Karpas-422 (cell line): ENCODE data around the gene CDIP1. TPM values are rescaled to one million over a fixed set of nuclear protein-coding genes. Genes with fewer than 3 reads are reported as not detected.
A peak's percentile ranks its signal among the peaks of the same experiment; 100 is the strongest.

Source experiments
- DNase-seq: peaks from one replicate; pipeline ENCODE4 v3.0.0-alpha.2; 2015
- H2AFZ ChIP-seq: fragments of 200-600 bp; sonication (generic); 2 replicates; pipeline ENCODE4 v1.6.1; 2014; ENCODE audit warnings: antibody characterized with exemption, low read length, mixed read lengths
- H3K27ac ChIP-seq: fragments of 200-600 bp; sonication (generic); 2 replicates; pipeline ENCODE4 v1.5.1; 2014; ENCODE audit warnings: mild to moderate bottlenecking, low read length, moderate library complexity
- H3K27me3 ChIP-seq: fragments of 200-600 bp; sonication (generic); 2 replicates; pipeline ENCODE4 v1.6.1; 2014; ENCODE audit warnings: low read length, mixed read lengths
- H3K36me3 ChIP-seq: fragments of 200-600 bp; sonication (generic); 2 replicates; pipeline ENCODE4 v1.6.1; 2014; ENCODE audit warnings: low read length, mixed read lengths; ENCODE audit not compliant: insufficient read depth
- H3K4me1 ChIP-seq: fragments of 200-600 bp; sonication (generic); 2 replicates; pipeline ENCODE4 v1.6.1; 2014; ENCODE audit warnings: mild to moderate bottlenecking, low read length, mixed read lengths
- H3K4me2 ChIP-seq: fragments of 200-600 bp; sonication (generic); 2 replicates; pipeline ENCODE4 v1.6.1; 2014; ENCODE audit warnings: low read length, low read depth, mild to moderate bottlenecking; ENCODE audit not compliant: poor library complexity, severe bottlenecking
- H3K4me3 ChIP-seq: fragments of 200-600 bp; sonication (generic); 2 replicates; pipeline ENCODE4 v1.5.1; 2014; ENCODE audit warnings: mild to moderate bottlenecking, antibody characterized with exemption, low read length, mixed read lengths
- H3K79me2 ChIP-seq: fragments of 200-600 bp; sonication (generic); 2 replicates; pipeline ENCODE4 v1.6.1; 2014; ENCODE audit warnings: mild to moderate bottlenecking, low read length, mixed read lengths
- H3K9ac ChIP-seq: fragments of 200-600 bp; sonication (generic); 2 replicates; pipeline ENCODE4 v1.6.0; 2014; ENCODE audit warnings: low read length
- H3K9me2 ChIP-seq: fragments of 200-600 bp; sonication (generic), shearing (Covaris generic); replicated peaks from 2 replicates; pipeline ENCODE4 v1.6.0; 2014; ENCODE audit warnings: mild to moderate bottlenecking, low read length, moderate library complexity; ENCODE audit not compliant: insufficient read depth
- H3K9me3 ChIP-seq: fragments of 300-700, 200-600 bp; sonication (generic); 2 replicates; pipeline ENCODE4 v1.6.1; 2014; ENCODE audit warnings: low read length, mixed read lengths
- H4K20me1 ChIP-seq: fragments of 200-600 bp; sonication (generic); 2 replicates; pipeline ENCODE4 v1.6.1; 2014; ENCODE audit warnings: mild to moderate bottlenecking, antibody characterized with exemption, low read length, low read depth; ENCODE audit not compliant: insufficient read depth
- total RNA-seq: library from RNA; depleted of rRNA; stranded (reverse); fragments of >200 nt; shearing (Covaris generic); gene quantifications from 2 replicates; pipeline ENCODE4 v1.2.3, GENCODE V29; 2014; ENCODE audit warnings: low replicate concordance

The CDIP1 gene
- total RNA-seq, 1 experiment from 2014 or later = not detected

GRCh38 chr16:4524571-4524970, 14.0 kb downstream of the CDIP1 start:
- no peak for DNase-seq
- no peaks in the 10 kb centered on the region for H3K79me2 ChIP-seq
- no peak overlapping the region for H3K4me3 ChIP-seq

GRCh38 chr16:4523686-4524085, 14.9 kb downstream of the CDIP1 start:
- no peaks in the 10 kb centered on the region for H3K79me2 ChIP-seq

More at GRCh38 chr16:4524571-4524970, 14.0 kb downstream of the CDIP1 start:
- H3K27ac ChIP-seq = no peak overlapping the region
- H3K9me3 ChIP-seq = no peaks in the 10 kb centered on the region
- no peaks in the 10 kb centered on the region for H4K20me1 ChIP-seq
- no peaks in the 10 kb centered on the region for H3K27me3 ChIP-seq
- no peak overlapping the region for H3K9ac ChIP-seq
- H3K9me2 ChIP-seq = no peaks in the 10 kb centered on the region
- no peak overlapping the region for H2AFZ ChIP-seq
- H3K4me2 ChIP-seq = no peak overlapping the region
- H3K4me1 ChIP-seq = peaks cover 6% of the 10 kb centered on the region
- H3K36me3 ChIP-seq = no peaks in the 10 kb centered on the region

GRCh38 chr16:4522051-4522581, 16.5 kb downstream of the CDIP1 start:
- no peaks in the 10 kb centered on the region for H3K79me2 ChIP-seq
- H4K20me1 ChIP-seq = no peaks in the 10 kb centered on the region
- no peaks in the 10 kb centered on the region for H3K36me3 ChIP-seq
- H3K9me3 ChIP-seq = no peaks in the 10 kb centered on the region
- H3K4me3 ChIP-seq = no peak overlapping the region
- H3K27me3 ChIP-seq = no peaks in the 10 kb centered on the region
- H3K9ac ChIP-seq = no peak overlapping the region
- H3K9me2 ChIP-seq = no peaks in the 10 kb centered on the region
- H2AFZ ChIP-seq = no peak overlapping the region
- H3K4me1 ChIP-seq = no peaks in the 10 kb centered on the region
- H3K27ac ChIP-seq = no peak overlapping the region
- no peak for DNase-seq
- no peak overlapping the region for H3K4me2 ChIP-seq

More at GRCh38 chr16:4523686-4524085, 14.9 kb downstream of the CDIP1 start:
- H2AFZ ChIP-seq = no peak overlapping the region
- H3K36me3 ChIP-seq = no peaks in the 10 kb centered on the region
- no peaks in the 10 kb centered on the region for H3K9me3 ChIP-seq
- H3K9me2 ChIP-seq = no peaks in the 10 kb centered on the region
- no peak overlapping the region for H3K4me3 ChIP-seq
- H3K4me1 ChIP-seq = no peaks in the 10 kb centered on the region
- no peak overlapping the region for H3K4me2 ChIP-seq
- H3K27ac ChIP-seq = no peak overlapping the region
- H3K9ac ChIP-seq = no peak overlapping the region
- no peaks in the 10 kb centered on the region for H4K20me1 ChIP-seq
- DNase-seq = no peak
- no peaks in the 10 kb centered on the region for H3K27me3 ChIP-seq

- Histone ChIP-seq H3K79me2 (no peaks in the 10 kb centered on the region), H4K20me1 (no peaks in the 10 kb centered on the region), H3K27ac (no peak overlapping the region)
Observed at GRCh38 chr16:4520913-4521312, 17.7 kb downstream of the CDIP1 start.

GRCh38 chr16:4519274-4520058, 19.1 kb downstream of the CDIP1 start:
- Histone ChIP-seq H3K27me3 (no peaks in the 10 kb centered on the region), H3K36me3 (no peaks in the 10 kb centered on the region), H3K9me2 (no peaks in the 10 kb centered on the region), H3K9ac (no peak overlapping the region), H3K9me3 (no peaks in the 10 kb centered on the region), H3K27ac (no peak overlapping the region), H3K4me3 (no peak overlapping the region), H3K79me2 (no peaks in the 10 kb centered on the region), H4K20me1 (peaks cover 4% of the 10 kb centered on the region; the same call in 1 of the 2 replicates), H3K4me2 (no peak overlapping the region), H3K4me1 (no peaks in the 10 kb centered on the region), H2AFZ (no peak overlapping the region)
- no peak for DNase-seq

More at GRCh38 chr16:4520913-4521312, 17.7 kb downstream of the CDIP1 start:
- Histone ChIP-seq H3K4me1 (no peaks in the 10 kb centered on the region), H3K4me3 (no peak overlapping the region), H3K4me2 (no peak overlapping the region), H2AFZ (no peak overlapping the region), H3K9me2 (no peaks in the 10 kb centered on the region), H3K9ac (no peak overlapping the region), H3K36me3 (no peaks in the 10 kb centered on the region), H3K27me3 (no peaks in the 10 kb centered on the region), H3K9me3 (no peaks in the 10 kb centered on the region)
- DNase-seq = no peak

- Histone ChIP-seq H3K4me1 (no peaks in the 10 kb centered on the region), H3K4me3 (no peak overlapping the region), H3K9me3 (no peaks in the 10 kb centered on the region), H2AFZ (no peak overlapping the region), H3K4me2 (no peak overlapping the region), H3K27ac (no peak overlapping the region), H3K27me3 (no peaks in the 10 kb centered on the region), H3K9ac (no peak overlapping the region), H4K20me1 (peaks cover 4% of the 10 kb centered on the region; the same call in 1 of the 2 replicates), H3K79me2 (no peaks in the 10 kb centered on the region), H3K36me3 (no peaks in the 10 kb centered on the region), H3K9me2 (no peaks in the 10 kb centered on the region)
- peak; percentile 62 for DNase-seq
Observed at GRCh38 chr16:4517812-4518680, 20.5 kb downstream of the CDIP1 start.

GRCh38 chr16:4515611-4516233, 22.9 kb downstream of the CDIP1 start:
- Histone ChIP-seq H3K4me3 (no peak overlapping the region), H3K4me2 (no peak overlapping the region), H3K79me2 (no peaks in the 10 kb centered on the region), H3K9me2 (no peaks in the 10 kb centered on the region), H3K4me1 (no peaks in the 10 kb centered on the region), H3K9me3 (no peaks in the 10 kb centered on the region), H4K20me1 (peaks cover 4% of the 10 kb centered on the region; the same call in 1 of the 2 replicates), H3K27ac (no peak overlapping the region), H3K9ac (no peak overlapping the region), H2AFZ (no peak overlapping the region), H3K36me3 (no peaks in the 10 kb centered on the region), H3K27me3 (no peaks in the 10 kb centered on the region)
- no peak for DNase-seq
